HG03432 (cell line): Measurements from ENCODE around the gene ASB10.
A peak's percentile ranks its signal among the peaks of the same experiment; 100 is the strongest.

Experiments
- ATAC-seq: cut with Tn5 transposase; IDR thresholded peaks from one replicate; pipeline ENCODE4 v1.9.1; 2021; ENCODE audit warnings: mild to moderate bottlenecking, moderate library complexity; ENCODE audit not compliant: unreplicated experiment

The ASB10 gene

GRCh38 chr7:151188252-151188542, 1.1 kb upstream of the ASB10 start:
- no peak for ATAC-seq

- no peak for ATAC-seq
These were observed 580 bp upstream of the ASB10 start for GRCh38 chr7:151187409-151188251.

GRCh38 chr7:151185762-151186639, 1.0 kb downstream of the ASB10 start:
- no peak for ATAC-seq

GRCh38 chr7:151181011-151181431, 6.0 kb downstream of the ASB10 start:
- ATAC-seq: no peak

- no peak for ATAC-seq
These were observed 7.1 kb downstream of the ASB10 start for GRCh38 chr7:151179946-151180345.

- no peak for ATAC-seq
These were observed 7.7 kb downstream of the ASB10 start for GRCh38 chr7:151179287-151179860.

- ATAC-seq: no peak
These were observed 8.2 kb downstream of the ASB10 start for GRCh38 chr7:151178831-151179230.

GRCh38 chr7:151178236-151178635, 8.8 kb downstream of the ASB10 start:
- no peak for ATAC-seq

GRCh38 chr7:151177310-151177709, 9.7 kb downstream of the ASB10 start:
- no peak for ATAC-seq

GRCh38 chr7:151176401-151176800, 10.6 kb downstream of the ASB10 start:
- no peak for ATAC-seq

GRCh38 chr7:151175793-151176311, 11.2 kb downstream of the ASB10 start:
- no peak for ATAC-seq

- ATAC-seq: no peak
These were observed 11.8 kb downstream of the ASB10 start for GRCh38 chr7:151175047-151175792.

- ATAC-seq: no peak
These were observed 12.6 kb downstream of the ASB10 start for GRCh38 chr7:151174246-151175046.

- no peak for ATAC-seq
These were observed 13.4 kb downstream of the ASB10 start for GRCh38 chr7:151173386-151174245.

- ATAC-seq: peak; percentile 78
These were observed 14.5 kb downstream of the ASB10 start for GRCh38 chr7:151172273-151173141.

GRCh38 chr7:151168787-151169162, 18.3 kb downstream of the ASB10 start:
- ATAC-seq: no peak

- ATAC-seq: peak; percentile 62
These were observed 18.9 kb downstream of the ASB10 start for GRCh38 chr7:151168003-151168786.
